HepG2 (cell line): ENCODE results near the gene TESK1.

Experiments
- GPN1 ChIP-seq: sonication (generic); formaldehyde crosslinking; IDR thresholded peaks from 2 replicates; pipeline ENCODE4 v1.5.1; 2020; ENCODE audit warnings: missing genetic modification reagents, borderline replicate concordance
- TAF1 ChIP-seq: sonication (generic); formaldehyde crosslinking; IDR thresholded peaks from 2 replicates; pipeline ENCODE4 v1.4.0; 2020; ENCODE audit warnings: missing genetic modification reagents
- TF ChIP-seq, protein P1 (sequence below): sonication (generic); formaldehyde crosslinking; IDR thresholded peaks from 2 replicates; pipeline ENCODE4 v1.5.1; 2020; ENCODE audit warnings: mild to moderate bottlenecking, missing genetic modification reagents
- TF ChIP-seq, protein P2 (sequence below): sonication (generic); formaldehyde crosslinking; IDR thresholded peaks from 2 replicates; pipeline ENCODE4 v1.5.0; 2020; ENCODE audit warnings: mild to moderate bottlenecking, missing genetic modification reagents, moderate library complexity

DNA sequence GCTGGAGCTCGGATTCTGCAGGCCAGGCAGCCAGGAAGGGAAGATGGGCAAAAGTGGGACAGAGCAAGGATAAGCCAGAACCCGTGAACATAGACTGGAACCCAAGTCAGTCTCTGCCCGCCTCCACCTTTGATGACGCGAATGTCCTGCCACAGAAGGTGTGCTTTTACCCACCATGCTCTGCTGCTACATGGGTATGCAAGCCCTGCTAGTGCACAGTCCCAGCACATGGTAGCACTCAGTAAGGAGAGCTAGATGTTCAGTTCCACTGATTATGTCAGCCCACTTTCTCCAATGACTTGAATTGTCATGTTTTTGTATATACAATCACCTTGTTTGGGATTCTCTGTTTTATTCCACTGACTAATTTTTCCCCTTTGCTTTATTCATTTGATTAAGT lies 24.5 kb downstream of the TESK1 start:
- TF ChIP-seq, protein P1, sequence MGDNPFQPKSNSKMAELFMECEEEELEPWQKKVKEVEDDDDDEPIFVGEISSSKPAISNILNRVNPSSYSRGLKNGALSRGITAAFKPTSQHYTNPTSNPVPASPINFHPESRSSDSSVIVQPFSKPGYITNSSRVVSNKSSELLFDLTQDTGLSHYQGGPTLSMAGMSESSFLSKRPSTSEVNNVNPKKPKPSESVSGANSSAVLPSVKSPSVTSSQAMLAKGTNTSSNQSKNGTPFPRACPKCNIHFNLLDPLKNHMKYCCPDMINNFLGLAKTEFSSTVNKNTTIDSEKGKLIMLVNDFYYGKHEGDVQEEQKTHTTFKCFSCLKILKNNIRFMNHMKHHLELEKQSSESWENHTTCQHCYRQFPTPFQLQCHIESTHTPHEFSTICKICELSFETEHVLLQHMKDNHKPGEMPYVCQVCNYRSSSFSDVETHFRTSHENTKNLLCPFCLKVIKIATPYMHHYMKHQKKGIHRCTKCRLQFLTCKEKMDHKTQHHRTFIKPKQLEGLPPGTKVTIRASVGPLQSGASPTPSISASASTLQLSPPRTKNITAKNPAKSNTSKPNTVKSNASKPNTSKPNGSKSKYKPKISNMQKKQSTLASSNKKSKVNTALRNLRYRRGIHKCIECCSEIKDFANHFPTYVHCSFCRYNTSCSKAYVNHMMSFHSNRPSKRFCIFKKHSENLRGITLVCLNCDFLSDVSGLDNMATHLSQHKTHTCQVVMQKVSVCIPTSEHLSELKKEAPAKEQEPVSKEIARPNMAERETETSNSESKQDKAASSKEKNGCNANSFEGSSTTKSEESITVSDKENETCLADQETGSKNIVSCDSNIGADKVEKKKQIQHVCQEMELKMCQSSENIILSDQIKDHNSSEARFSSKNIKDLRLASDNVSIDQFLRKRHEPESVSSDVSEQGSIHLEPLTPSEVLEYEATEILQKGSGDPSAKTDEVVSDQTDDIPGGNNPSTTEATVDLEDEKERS (CRISPR knock-in tag) = no peak
- TF ChIP-seq GPN1 (CRISPR knock-in tag) (no peak), TAF1 (CRISPR knock-in tag) (no peak)
- TF ChIP-seq, protein P2, sequence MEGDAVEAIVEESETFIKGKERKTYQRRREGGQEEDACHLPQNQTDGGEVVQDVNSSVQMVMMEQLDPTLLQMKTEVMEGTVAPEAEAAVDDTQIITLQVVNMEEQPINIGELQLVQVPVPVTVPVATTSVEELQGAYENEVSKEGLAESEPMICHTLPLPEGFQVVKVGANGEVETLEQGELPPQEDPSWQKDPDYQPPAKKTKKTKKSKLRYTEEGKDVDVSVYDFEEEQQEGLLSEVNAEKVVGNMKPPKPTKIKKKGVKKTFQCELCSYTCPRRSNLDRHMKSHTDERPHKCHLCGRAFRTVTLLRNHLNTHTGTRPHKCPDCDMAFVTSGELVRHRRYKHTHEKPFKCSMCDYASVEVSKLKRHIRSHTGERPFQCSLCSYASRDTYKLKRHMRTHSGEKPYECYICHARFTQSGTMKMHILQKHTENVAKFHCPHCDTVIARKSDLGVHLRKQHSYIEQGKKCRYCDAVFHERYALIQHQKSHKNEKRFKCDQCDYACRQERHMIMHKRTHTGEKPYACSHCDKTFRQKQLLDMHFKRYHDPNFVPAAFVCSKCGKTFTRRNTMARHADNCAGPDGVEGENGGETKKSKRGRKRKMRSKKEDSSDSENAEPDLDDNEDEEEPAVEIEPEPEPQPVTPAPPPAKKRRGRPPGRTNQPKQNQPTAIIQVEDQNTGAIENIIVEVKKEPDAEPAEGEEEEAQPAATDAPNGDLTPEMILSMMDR (CRISPR knock-in tag) = no peak
